ENCODE results near the gene HDGF.
"Not testable (repeated sequence)": the region's sequence is repeated elsewhere in the genome, so short reads cannot be mapped to it uniquely, and the experiment has no call there.

HDGF gene

GRCh38 chr1:156768610-156769295 lies 17.3 kb upstream of the HDGF start:
- DNase-seq (ENCODE audit: insufficient read length, low spot score) (no peak), FAIRE-seq (no peak)
- TF ChIP-seq PAX5 (IDR thresholded peaks at IDR 0.05; ENCODE audit: insufficient read depth, low read length, severe bottlenecking), result no peak
- TF ChIP-seq POLR2A (IDR thresholded peaks at IDR 0.05; ENCODE audit: low read depth, low read length), result no peak
- TF ChIP-seq POU2F2 (IDR thresholded peaks at IDR 0.05; ENCODE audit: low read depth, low read length), result no peak
- TF ChIP-seq POLR2AphosphoS5 (IDR thresholded peaks at IDR 0.05; ENCODE audit: low read depth, low read length), result no peak
- TF ChIP-seq TAF1 (IDR thresholded peaks at IDR 0.05; ENCODE audit: low read depth, low read length), result no peak
- no peak for TF ChIP-seq SPI1 (IDR thresholded peaks at IDR 0.05; ENCODE audit: low read depth, low read length)

- FAIRE-seq, result no peak
- DNase-seq (ENCODE audit: insufficient read length, low spot score), result no peak
- no peak for TF ChIP-seq PAX5 (IDR thresholded peaks at IDR 0.05; ENCODE audit: insufficient read depth, low read length, severe bottlenecking)
- no peak for TF ChIP-seq POLR2AphosphoS5 (IDR thresholded peaks at IDR 0.05; ENCODE audit: low read depth, low read length)
- 0 out of 2 replicates have a peak, but pooled peaks have one; percentile 4 for TF ChIP-seq POLR2A (IDR thresholded peaks at IDR 0.05; ENCODE audit: low read depth, low read length)
- TF ChIP-seq POU2F2 (IDR thresholded peaks at IDR 0.05; ENCODE audit: low read depth, low read length), result no peak
- TF ChIP-seq SPI1 (IDR thresholded peaks at IDR 0.05; ENCODE audit: low read depth, low read length), result no peak
- TF ChIP-seq TAF1 (IDR thresholded peaks at IDR 0.05; ENCODE audit: low read depth, low read length), result no peak
Measured at GRCh38 chr1:156767879-156768604, 16.6 kb upstream of the HDGF start.

GRCh38 chr1:156767101-156767878 lies 15.8 kb upstream of the HDGF start, which contains the start of gene PRCC:
Gene PRCC (plus strand): TSS chr1:156767535. CDS start chr1:156767772, 237 bp downstream.
- TF ChIP-seq POU2F2 (IDR thresholded peaks at IDR 0.05; ENCODE audit: low read depth, low read length) (peak; percentile 47; the same call in 1 of the 2 replicates), POLR2AphosphoS5 (IDR thresholded peaks at IDR 0.05; ENCODE audit: low read depth, low read length) (peak; percentile 75), PAX5 (IDR thresholded peaks at IDR 0.05; ENCODE audit: insufficient read depth, low read length, severe bottlenecking) (no peak), POLR2A (IDR thresholded peaks at IDR 0.05; ENCODE audit: low read depth, low read length) (peak; percentile 59), TAF1 (IDR thresholded peaks at IDR 0.05; ENCODE audit: low read depth, low read length) (peak; percentile 83), SPI1 (IDR thresholded peaks at IDR 0.05; ENCODE audit: low read depth, low read length) (no peak)
- DNase-seq (ENCODE audit: insufficient read length, low spot score) (peak; percentile 79), FAIRE-seq (peak; percentile 97)

- 0 out of 2 replicates have a peak, but pooled peaks have one; percentile 42 for TF ChIP-seq POLR2AphosphoS5 (IDR thresholded peaks at IDR 0.05; ENCODE audit: low read depth, low read length)
- TF ChIP-seq TAF1 (IDR thresholded peaks at IDR 0.05; ENCODE audit: low read depth, low read length), result no peak
- TF ChIP-seq SPI1 (IDR thresholded peaks at IDR 0.05; ENCODE audit: low read depth, low read length), result no peak
- no peak for TF ChIP-seq POU2F2 (IDR thresholded peaks at IDR 0.05; ENCODE audit: low read depth, low read length)
- no peak for TF ChIP-seq PAX5 (IDR thresholded peaks at IDR 0.05; ENCODE audit: insufficient read depth, low read length, severe bottlenecking)
- peak; percentile 65 for TF ChIP-seq POLR2A (IDR thresholded peaks at IDR 0.05; ENCODE audit: low read depth, low read length)
- DNase-seq (ENCODE audit: insufficient read length, low spot score) (no peak), FAIRE-seq (peak; percentile 63)
Measured at GRCh38 chr1:156766298-156767100, 15.0 kb upstream of the HDGF start.

GRCh38 chr1:156765666-156766065 lies 14.2 kb upstream of the HDGF start:
- TF ChIP-seq POLR2A (IDR thresholded peaks at IDR 0.05; ENCODE audit: low read depth, low read length) (no peak), SPI1 (IDR thresholded peaks at IDR 0.05; ENCODE audit: low read depth, low read length) (no peak), POU2F2 (IDR thresholded peaks at IDR 0.05; ENCODE audit: low read depth, low read length) (no peak), POLR2AphosphoS5 (IDR thresholded peaks at IDR 0.05; ENCODE audit: low read depth, low read length) (no peak), TAF1 (IDR thresholded peaks at IDR 0.05; ENCODE audit: low read depth, low read length) (no peak)
- DNase-seq (ENCODE audit: insufficient read length, low spot score) (no peak), FAIRE-seq (no peak)

- not testable (repeated sequence) for FAIRE-seq; DNase-seq (ENCODE audit: insufficient read length, low spot score)
Measured at GRCh38 chr1:156765136-156765535, 13.7 kb upstream of the HDGF start.

GRCh38 chr1:156760796-156761104 lies 9.3 kb upstream of the HDGF start:
- DNase-seq (ENCODE audit: insufficient read length, low spot score) (no peak), FAIRE-seq (no peak)
- no peak for TF ChIP-seq POLR2A (IDR thresholded peaks at IDR 0.05; ENCODE audit: low read depth, low read length)
- no peak for TF ChIP-seq POLR2AphosphoS5 (IDR thresholded peaks at IDR 0.05; ENCODE audit: low read depth, low read length)
- no peak for TF ChIP-seq PAX5 (IDR thresholded peaks at IDR 0.05; ENCODE audit: insufficient read depth, low read length, severe bottlenecking)
- no peak for TF ChIP-seq SPI1 (IDR thresholded peaks at IDR 0.05; ENCODE audit: low read depth, low read length)
- no peak for TF ChIP-seq POU2F2 (IDR thresholded peaks at IDR 0.05; ENCODE audit: low read depth, low read length)
- no peak for TF ChIP-seq TAF1 (IDR thresholded peaks at IDR 0.05; ENCODE audit: low read depth, low read length)

- TF ChIP-seq PAX5 (IDR thresholded peaks at IDR 0.05; ENCODE audit: insufficient read depth, low read length, severe bottlenecking) (no peak), POLR2A (IDR thresholded peaks at IDR 0.05; ENCODE audit: low read depth, low read length) (no peak), POLR2AphosphoS5 (IDR thresholded peaks at IDR 0.05; ENCODE audit: low read depth, low read length) (no peak), SPI1 (IDR thresholded peaks at IDR 0.05; ENCODE audit: low read depth, low read length) (no peak), TAF1 (IDR thresholded peaks at IDR 0.05; ENCODE audit: low read depth, low read length) (no peak), POU2F2 (IDR thresholded peaks at IDR 0.05; ENCODE audit: low read depth, low read length) (no peak)
- FAIRE-seq (no peak), DNase-seq (ENCODE audit: insufficient read length, low spot score) (no peak)
Measured at GRCh38 chr1:156760092-156760795, 8.8 kb upstream of the HDGF start.

- not testable (repeated sequence) for DNase-seq (ENCODE audit: insufficient read length, low spot score); FAIRE-seq
Measured at GRCh38 chr1:156757572-156758253, 6.2 kb upstream of the HDGF start.

Measured in GM12891 (cell line).